ENCODE measurements around the gene ST6GALNAC3.

ST6GALNAC3 gene

DNA sequence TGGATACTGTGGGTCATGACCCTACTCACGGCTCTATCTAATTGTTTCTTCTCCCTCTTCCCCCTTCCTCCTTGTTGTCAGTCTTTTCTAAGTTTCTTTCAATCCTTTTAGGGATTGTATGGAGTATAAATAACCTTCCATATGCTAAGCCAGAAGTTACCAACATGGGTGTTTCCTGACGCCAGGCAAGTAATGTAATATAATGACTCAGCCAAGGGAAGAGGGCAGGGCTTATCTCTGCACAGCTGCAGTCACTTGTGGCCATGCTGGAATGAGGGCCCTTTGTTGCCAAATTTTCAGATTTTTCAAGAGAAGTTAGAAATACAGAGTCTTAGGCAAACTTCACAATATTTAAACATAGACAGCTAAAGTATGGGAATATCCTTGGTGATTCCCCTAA is 194.6 kb downstream of the ST6GALNAC3 start:
- no peak overlapping the region for H3K4me3 ChIP-seq (IDR thresholded peaks at IDR 0.05; ENCODE audit: insufficient read depth, low read depth, low read length)
- H3K36me3 ChIP-seq (ENCODE audit: insufficient read depth) = no peaks in the 10 kb centered on the region
- H2AFZ ChIP-seq (ENCODE audit: low read depth) = no peak overlapping the region; the same call in 1 of the 2 replicates
- peaks cover 44% of the 10 kb centered on the region for H3K4me1 ChIP-seq (ENCODE audit: low read depth, poor library complexity, severe bottlenecking)
- no peaks in the 10 kb centered on the region for H3K27me3 ChIP-seq (ENCODE audit: insufficient read depth, low read depth)
- H3K27ac ChIP-seq = peak overlapping the region; percentile 75
- peak overlapping the region; percentile 36 for H3K4me2 ChIP-seq
- H3K79me2 ChIP-seq (ENCODE audit: insufficient read depth, low read depth) = no peaks in the 10 kb centered on the region
- H4K20me1 ChIP-seq (ENCODE audit: insufficient read depth) = no peaks in the 10 kb centered on the region
- H3K9ac ChIP-seq = peak overlapping the region; percentile 20; the same call in 1 of the 2 replicates
- TF ChIP-seq, protein P1, sequence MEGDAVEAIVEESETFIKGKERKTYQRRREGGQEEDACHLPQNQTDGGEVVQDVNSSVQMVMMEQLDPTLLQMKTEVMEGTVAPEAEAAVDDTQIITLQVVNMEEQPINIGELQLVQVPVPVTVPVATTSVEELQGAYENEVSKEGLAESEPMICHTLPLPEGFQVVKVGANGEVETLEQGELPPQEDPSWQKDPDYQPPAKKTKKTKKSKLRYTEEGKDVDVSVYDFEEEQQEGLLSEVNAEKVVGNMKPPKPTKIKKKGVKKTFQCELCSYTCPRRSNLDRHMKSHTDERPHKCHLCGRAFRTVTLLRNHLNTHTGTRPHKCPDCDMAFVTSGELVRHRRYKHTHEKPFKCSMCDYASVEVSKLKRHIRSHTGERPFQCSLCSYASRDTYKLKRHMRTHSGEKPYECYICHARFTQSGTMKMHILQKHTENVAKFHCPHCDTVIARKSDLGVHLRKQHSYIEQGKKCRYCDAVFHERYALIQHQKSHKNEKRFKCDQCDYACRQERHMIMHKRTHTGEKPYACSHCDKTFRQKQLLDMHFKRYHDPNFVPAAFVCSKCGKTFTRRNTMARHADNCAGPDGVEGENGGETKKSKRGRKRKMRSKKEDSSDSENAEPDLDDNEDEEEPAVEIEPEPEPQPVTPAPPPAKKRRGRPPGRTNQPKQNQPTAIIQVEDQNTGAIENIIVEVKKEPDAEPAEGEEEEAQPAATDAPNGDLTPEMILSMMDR (conservative IDR thresholded peaks at IDR 0.05; ENCODE audit: low read depth, low read length) = no peak

DNA sequence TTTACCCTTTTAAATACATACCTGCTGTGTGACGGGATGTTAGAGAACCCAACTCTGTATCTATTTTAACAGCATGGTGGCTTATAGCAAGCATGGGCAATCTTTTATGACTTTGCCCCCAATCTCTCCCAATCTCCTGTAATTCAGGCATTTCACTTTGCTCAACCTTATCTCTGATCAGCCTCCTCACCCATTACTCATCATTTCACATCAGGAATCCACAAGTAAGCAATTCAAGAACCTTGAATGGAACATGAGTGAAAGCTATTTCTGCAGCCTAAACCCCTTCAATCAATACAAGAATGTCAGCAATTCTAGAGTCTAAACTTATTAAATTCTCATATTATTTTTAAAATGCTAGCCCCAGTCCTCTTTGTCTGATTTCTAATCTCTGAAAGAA is 199.8 kb downstream of the ST6GALNAC3 start:
- no peaks in the 10 kb centered on the region for H3K79me2 ChIP-seq (ENCODE audit: insufficient read depth, low read depth)
- H3K27ac ChIP-seq = no peak overlapping the region
- TF ChIP-seq, protein P1 (conservative IDR thresholded peaks at IDR 0.05; ENCODE audit: low read depth, low read length) = no peak
- peaks cover 21% of the 10 kb centered on the region for H3K4me1 ChIP-seq (ENCODE audit: low read depth, poor library complexity, severe bottlenecking)
- H3K36me3 ChIP-seq (ENCODE audit: insufficient read depth) = no peaks in the 10 kb centered on the region
- H2AFZ ChIP-seq (ENCODE audit: low read depth) = no peak overlapping the region
- no peaks in the 10 kb centered on the region for H3K27me3 ChIP-seq (ENCODE audit: insufficient read depth, low read depth)
- no peak overlapping the region for H3K9ac ChIP-seq
- H3K4me2 ChIP-seq = no peak overlapping the region
- no peak overlapping the region for H3K4me3 ChIP-seq (IDR thresholded peaks at IDR 0.05; ENCODE audit: insufficient read depth, low read depth, low read length)
- H4K20me1 ChIP-seq (ENCODE audit: insufficient read depth) = no peaks in the 10 kb centered on the region

DNA sequence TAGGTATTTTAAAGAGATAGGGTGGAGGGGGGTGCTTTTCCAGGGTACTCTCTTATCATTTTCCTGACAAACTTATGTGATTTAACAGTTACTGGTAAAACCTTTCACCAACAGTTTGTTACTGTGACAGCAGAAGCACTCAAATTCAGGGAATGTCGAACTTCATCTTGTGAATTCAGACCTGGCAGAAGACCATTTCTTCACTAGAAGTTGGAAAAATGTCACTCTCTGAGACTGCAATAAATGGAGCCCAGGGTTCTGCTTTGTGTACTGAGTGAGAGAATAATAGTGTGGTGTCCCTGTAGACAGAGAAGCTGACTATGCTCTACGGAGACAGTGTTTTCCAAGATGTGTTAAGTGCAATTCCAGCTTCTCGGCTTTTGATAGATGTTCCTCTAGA is 200.2 kb downstream of the ST6GALNAC3 start:
- Histone ChIP-seq H3K36me3 (ENCODE audit: insufficient read depth) (no peaks in the 10 kb centered on the region), H4K20me1 (ENCODE audit: insufficient read depth) (no peaks in the 10 kb centered on the region), H2AFZ (ENCODE audit: low read depth) (no peak overlapping the region), H3K4me1 (ENCODE audit: low read depth, poor library complexity, severe bottlenecking) (peaks cover 17% of the 10 kb centered on the region), H3K4me2 (no peak overlapping the region), H3K4me3 (IDR thresholded peaks at IDR 0.05; ENCODE audit: insufficient read depth, low read depth, low read length) (no peak overlapping the region), H3K79me2 (ENCODE audit: insufficient read depth, low read depth) (no peaks in the 10 kb centered on the region), H3K27me3 (ENCODE audit: insufficient read depth, low read depth) (no peaks in the 10 kb centered on the region), H3K9ac (no peak overlapping the region), H3K27ac (no peak overlapping the region)
- TF ChIP-seq, protein P1 (conservative IDR thresholded peaks at IDR 0.05; ENCODE audit: low read depth, low read length) = no peak

DNA sequence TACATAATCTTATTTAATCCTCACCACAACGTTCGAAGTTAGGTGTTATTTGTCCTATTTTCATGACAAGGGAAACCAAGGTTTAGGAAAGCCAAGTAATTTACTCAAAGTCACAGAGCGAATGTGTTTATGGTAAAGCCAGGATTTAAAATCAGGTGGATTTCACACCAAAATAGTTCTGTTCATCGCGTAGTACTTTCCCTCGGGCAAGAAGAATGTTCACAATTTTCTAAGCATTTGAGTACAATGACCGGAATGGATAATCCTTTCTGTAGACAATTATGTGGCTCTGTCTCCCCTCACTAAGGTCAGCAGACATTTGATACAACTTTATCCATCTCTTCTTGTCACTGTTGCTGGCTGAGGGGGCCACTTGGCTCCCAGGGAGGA is 204.2 kb downstream of the ST6GALNAC3 start:
- H3K9ac ChIP-seq = no peak overlapping the region

More for the DNA sequence above, 204.2 kb downstream of the ST6GALNAC3 start:
- Histone ChIP-seq H3K27me3 (ENCODE audit: insufficient read depth, low read depth) (no peaks in the 10 kb centered on the region), H3K79me2 (ENCODE audit: insufficient read depth, low read depth) (no peaks in the 10 kb centered on the region), H3K4me2 (no peak overlapping the region), H2AFZ (ENCODE audit: low read depth) (no peak overlapping the region), H3K36me3 (ENCODE audit: insufficient read depth) (no peaks in the 10 kb centered on the region), H4K20me1 (ENCODE audit: insufficient read depth) (no peaks in the 10 kb centered on the region), H3K4me3 (IDR thresholded peaks at IDR 0.05; ENCODE audit: insufficient read depth, low read depth, low read length) (no peak overlapping the region), H3K27ac (no peak overlapping the region), H3K4me1 (ENCODE audit: low read depth, poor library complexity, severe bottlenecking) (no peaks in the 10 kb centered on the region)
- TF ChIP-seq, protein P1 (conservative IDR thresholded peaks at IDR 0.05; ENCODE audit: low read depth, low read length) = no peak

All from KMS-11 (cell line).